HG03342 (cell line): ENCODE data around the gene WTIP.
"Not testable (repeated sequence)": the region's sequence is repeated elsewhere in the genome, so short reads cannot be mapped to it uniquely, and the experiment has no call there.

Source experiments
- ATAC-seq: cut with Tn5 transposase; IDR thresholded peaks from one replicate; pipeline ENCODE4 v1.9.1; 2021; ENCODE audit warnings: mild to moderate bottlenecking, moderate library complexity; ENCODE audit not compliant: unreplicated experiment

The WTIP gene

GRCh38 chr19:34478496-34478895 lies 3.1 kb upstream of the WTIP start:
- not testable (repeated sequence) for ATAC-seq

- no peak for ATAC-seq
These were observed 2.2 kb upstream of the WTIP start for GRCh38 chr19:34479396-34479795.

DNA sequence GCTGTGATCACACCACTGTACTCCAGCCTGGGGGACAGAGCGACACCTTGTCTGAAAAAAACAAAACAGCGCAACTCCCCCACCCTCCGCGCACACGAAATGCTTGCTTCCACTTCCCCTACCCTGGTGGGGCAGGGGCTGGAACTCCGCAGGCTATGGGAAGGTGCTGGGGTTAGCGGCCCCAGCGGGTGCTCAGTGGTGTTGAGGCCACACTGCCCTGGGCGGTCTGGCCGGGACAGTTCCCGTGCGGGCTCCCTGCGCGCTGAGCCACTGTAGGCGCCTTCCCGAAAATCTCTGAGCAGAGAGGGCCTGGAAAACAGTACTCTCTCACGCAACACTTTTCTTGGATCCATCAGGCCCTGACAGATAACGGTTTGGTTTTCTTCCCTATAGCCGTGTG lies 1.1 kb upstream of the WTIP start:
- no peak for ATAC-seq

- no peak for ATAC-seq
These were observed 362 bp downstream of the WTIP start for GRCh38 chr19:34481861-34482379.

GRCh38 chr19:34482380-34483250 lies 1.1 kb downstream of the WTIP start:
- ATAC-seq: no peak

DNA sequence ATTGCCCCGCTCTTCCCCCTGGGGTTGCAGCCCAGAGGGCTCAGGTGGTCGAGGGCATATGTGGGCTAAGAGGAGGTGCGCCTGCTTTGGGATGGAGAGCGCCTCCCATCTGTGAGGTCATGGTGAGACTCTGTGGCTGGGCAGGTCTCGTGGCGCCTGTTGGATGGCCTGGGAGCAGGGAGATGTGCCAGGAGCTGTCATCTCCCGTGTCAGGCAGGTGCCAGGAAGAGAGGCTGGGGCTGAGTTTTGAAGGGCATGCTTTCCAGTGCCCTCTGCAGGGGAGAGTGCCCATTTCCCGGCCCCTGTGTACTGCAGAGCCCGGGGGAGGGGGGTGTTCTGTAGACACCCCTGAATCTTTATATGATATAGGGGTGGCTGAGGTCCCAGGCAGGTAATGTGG lies 2.8 kb downstream of the WTIP start:
- ATAC-seq: no peak

GRCh38 chr19:34485831-34486230 lies 4.3 kb downstream of the WTIP start:
- no peak for ATAC-seq

DNA sequence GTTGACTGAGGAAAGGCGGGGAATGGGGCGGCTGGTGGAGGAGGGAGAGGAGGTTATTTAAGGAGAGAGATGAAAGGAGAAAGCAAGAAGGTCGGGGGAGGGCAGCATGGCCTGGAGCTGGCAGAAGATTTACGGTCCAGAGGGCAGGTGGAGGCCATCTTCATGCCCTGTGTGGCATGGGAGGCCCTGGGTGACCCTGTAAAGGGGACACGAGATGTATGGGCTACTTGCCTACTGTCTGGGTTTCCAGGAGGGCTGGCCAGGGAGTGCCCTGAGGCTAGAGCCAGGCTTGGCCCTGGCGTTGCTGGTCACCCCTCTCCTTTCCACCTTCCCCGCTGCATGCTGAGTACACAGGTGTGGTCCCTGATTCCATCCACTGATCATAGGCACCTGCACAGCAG lies 6.1 kb downstream of the WTIP start:
- no peak for ATAC-seq

DNA sequence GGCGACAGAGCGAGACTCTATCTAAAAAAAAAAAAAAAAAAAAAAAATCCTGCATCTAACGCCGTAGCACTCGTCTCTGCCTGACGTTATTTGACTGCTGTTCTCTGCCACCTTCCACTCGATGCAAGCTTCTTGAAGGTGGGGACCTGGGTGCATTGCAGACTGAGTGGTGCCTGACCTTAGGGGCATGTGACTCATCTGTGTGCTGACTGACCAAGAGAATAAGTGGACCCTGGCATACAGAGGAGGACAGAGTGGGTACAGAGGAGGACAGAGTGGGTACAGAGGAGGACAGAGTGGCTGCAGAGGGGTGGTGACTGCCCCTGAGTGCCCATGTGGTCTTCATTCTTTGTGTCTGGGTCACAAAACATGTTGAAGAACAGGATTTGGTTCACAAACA lies 7.6 kb downstream of the WTIP start:
- ATAC-seq: no peak

GRCh38 chr19:34490141-34490766 lies 8.7 kb downstream of the WTIP start:
- ATAC-seq: no peak

GRCh38 chr19:34493038-34493648 lies 11.6 kb downstream of the WTIP start:
- ATAC-seq: no peak

GRCh38 chr19:34493649-34494044 lies 12.1 kb downstream of the WTIP start:
- no peak for ATAC-seq

- ATAC-seq: no peak
These were observed 13.0 kb downstream of the WTIP start for GRCh38 chr19:34494601-34495000.

DNA sequence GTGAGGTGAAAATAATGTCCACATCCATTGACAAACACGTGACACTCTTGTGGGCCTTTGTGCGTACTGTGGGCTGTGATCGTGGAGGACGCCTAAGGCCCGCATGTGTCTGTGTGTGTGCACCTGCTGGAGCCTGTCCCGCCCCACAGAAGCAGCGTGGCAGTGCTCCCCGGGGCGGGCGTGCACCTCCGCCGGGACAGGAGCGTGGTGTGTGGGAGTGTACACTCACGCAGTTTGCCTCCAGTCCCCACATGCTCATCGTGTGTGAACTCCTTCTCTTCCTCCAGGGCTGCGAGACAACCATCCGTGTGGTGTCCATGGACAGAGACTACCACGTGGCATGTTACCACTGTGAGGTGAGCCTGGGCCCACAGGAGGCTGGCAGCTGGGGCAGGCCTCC lies 13.9 kb downstream of the WTIP start:
- no peak for ATAC-seq

DNA sequence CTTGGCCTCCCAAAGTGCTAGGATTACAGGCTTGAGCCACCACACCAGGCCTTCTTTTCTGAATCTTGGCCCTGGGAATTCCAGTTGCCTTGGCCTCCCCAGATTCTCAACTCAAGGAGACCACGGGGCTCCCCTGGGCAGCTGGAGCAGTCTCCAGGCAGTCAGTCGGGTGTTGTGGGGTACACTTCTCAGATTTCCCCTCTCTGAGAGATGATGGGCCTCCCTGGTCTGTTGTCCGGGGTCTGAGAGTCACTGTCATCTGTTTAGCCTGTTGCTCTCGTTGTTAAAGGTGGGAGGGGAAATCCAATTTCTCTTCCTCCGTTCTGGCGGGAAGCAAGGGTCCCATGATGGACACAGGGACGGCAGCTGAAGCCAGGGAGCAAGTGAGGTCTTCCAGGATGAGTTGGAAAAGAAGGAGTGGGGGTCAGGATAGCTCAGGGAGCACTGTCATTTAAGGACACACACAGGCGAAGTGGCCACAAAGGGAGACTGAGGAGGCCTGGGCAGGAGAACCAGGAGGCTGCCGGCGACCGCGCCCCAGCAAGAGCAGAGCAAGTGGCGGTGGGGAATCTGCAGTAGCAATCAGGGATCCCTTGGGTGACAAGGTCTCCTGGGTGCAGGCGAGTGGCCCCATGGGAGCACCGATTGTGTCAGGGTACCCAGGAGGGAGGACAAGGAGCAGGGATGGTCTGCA lies 15.7 kb downstream of the WTIP start:
- no peak for ATAC-seq

DNA sequence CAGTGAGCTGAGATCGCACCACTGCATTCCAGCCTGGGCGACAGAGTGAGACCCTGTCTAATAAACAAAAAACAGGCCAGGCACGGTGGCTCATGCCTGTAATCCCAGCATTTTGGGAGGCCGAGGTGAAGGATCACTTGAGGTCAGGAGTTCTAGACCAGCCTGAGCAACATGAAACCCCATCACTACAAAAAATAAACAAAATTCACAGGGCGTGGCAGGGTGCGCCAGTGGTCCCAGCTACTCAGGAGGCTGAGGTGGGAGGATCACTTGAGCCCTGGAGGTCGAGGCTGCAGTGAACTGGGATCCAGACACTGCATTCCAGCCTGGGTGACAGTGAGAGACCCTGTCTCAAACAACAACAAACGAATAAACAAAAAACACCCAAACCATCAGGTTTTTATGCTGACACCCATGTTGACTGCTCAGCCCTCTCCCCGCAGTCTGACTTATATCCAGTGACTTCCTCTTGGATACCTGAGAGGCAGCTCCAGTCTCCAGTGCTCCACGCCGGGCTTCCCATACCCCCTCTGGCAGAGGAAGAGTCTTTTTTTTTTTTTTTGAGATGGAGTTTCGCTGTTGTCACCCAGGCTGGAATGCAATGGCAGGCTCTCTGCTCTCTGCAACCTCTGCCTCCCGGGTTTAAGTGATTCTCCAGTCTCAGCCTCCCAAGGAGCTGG lies 17.7 kb downstream of the WTIP start:
- ATAC-seq: no peak

DNA sequence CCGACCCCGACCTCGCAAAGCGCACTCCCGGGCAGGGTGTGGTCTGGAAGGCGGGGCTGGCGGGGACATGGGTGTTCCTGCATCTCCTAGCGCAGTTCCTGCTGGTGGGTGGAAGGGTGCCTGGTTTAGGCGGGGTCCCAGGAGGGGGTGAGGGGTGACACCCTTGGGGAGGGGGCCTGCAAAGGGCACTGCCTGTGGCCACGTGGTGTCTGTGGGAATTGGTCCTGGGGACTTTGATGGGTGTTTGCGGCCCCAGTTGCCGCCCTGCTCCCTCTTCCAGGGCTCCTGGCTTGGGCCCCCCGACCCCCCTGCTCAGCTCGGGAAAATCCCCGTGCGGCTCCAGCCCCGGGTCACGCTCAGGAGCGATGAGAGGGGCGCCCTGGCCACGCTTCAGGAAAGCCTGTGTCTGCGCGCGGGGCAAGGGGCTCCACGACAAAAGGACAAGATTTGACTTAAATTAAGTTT lies 19.1 kb downstream of the WTIP start:
- ATAC-seq: no peak

GRCh38 chr19:34501339-34502320 lies 20.1 kb downstream of the WTIP start:
- peak; percentile 93 for ATAC-seq
